Measurements from ENCODE around the gene SLC39A8.
"Not testable (repeated sequence)": the region's sequence is repeated elsewhere in the genome, so short reads cannot be mapped to it uniquely, and the experiment has no call there.

Gene SLC39A8

DNA sequence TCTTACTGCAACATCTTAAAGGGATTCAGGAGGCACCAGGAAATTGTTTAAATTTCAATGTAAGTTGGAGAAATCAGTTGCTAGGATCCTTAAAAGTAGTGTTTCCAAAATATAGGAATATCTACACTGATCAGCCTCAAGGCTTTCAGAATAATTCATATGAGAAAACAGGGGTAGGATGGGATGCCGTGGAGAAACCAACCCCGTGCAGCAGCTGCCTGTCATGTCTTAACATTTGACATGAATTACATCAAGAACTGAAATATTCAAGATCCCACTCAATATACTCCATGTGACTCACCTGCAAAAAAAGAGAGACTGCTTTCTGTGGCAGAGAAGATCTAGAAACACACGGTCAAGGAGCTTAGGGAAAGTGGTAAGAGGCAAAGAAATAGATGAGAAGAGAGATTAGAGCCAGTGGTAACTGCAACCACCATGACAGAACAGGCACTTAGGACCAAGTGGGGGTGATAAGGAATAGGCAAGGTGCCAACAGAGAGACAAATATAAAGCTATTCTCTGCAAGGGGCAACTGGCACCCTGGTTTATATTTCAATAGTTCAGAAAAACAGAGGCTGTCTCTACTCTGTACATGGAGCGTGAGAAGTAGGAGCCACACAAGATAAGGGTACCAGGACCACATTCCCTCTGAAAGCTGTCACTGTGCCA is 64.0 kb downstream of the SLC39A8 start:
- ChIA-PET CTCF (interaction anchor here (0.6 kb wide), 1 partner anchor 1506 kb away, joined by 3 read pairs; no protein-coding TSS in a partner anchor), POLR2A (no interaction called here)
- no peaks in the 10 kb centered on the region for H3K4me1 ChIP-seq (ENCODE audit: control insufficient read depth, insufficient read depth, low read length)
- no peak overlapping the region for H3K27ac ChIP-seq (ENCODE audit: extremely low read depth, low read depth, low read length)
- H3K9me3 ChIP-seq (ENCODE audit: control insufficient read depth, insufficient read depth, low read depth, low read length), result no peaks in the 10 kb centered on the region
- H3K36me3 ChIP-seq (ENCODE audit: control insufficient read depth in 2 of 2, insufficient read depth in 1 of 2, low read length in 2 of 2), result no peaks in the 10 kb centered on the region
- H3K4me3 ChIP-seq (ENCODE audit: low read depth, low read length), result no peak overlapping the region
- peak; percentile 60 for TF ChIP-seq GLIS1 (tag by site-specific recombination; IDR thresholded peaks at IDR 0.05)
- no peak for TF ChIP-seq ZNF184 (tag by site-specific recombination; IDR thresholded peaks at IDR 0.05)
- no peak for TF ChIP-seq ZNF510 (tag by site-specific recombination; IDR thresholded peaks at IDR 0.05; ENCODE audit: insufficient replicate concordance)
- TF ChIP-seq YY1 (tag by site-specific recombination; IDR thresholded peaks at IDR 0.05), result no peak
- TF ChIP-seq, protein P1, sequence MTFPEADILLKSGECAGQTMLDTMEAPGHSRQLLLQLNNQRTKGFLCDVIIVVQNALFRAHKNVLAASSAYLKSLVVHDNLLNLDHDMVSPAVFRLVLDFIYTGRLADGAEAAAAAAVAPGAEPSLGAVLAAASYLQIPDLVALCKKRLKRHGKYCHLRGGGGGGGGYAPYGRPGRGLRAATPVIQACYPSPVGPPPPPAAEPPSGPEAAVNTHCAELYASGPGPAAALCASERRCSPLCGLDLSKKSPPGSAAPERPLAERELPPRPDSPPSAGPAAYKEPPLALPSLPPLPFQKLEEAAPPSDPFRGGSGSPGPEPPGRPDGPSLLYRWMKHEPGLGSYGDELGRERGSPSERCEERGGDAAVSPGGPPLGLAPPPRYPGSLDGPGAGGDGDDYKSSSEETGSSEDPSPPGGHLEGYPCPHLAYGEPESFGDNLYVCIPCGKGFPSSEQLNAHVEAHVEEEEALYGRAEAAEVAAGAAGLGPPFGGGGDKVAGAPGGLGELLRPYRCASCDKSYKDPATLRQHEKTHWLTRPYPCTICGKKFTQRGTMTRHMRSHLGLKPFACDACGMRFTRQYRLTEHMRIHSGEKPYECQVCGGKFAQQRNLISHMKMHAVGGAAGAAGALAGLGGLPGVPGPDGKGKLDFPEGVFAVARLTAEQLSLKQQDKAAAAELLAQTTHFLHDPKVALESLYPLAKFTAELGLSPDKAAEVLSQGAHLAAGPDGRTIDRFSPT (tag by site-specific recombination; IDR thresholded peaks at IDR 0.05), result no peak
- no peak for TF ChIP-seq MZF1 (tag by site-specific recombination; IDR thresholded peaks at IDR 0.05; ENCODE audit: borderline replicate concordance)
- no peak for TF ChIP-seq ZNF404 (tag by site-specific recombination; IDR thresholded peaks at IDR 0.05)

DNA sequence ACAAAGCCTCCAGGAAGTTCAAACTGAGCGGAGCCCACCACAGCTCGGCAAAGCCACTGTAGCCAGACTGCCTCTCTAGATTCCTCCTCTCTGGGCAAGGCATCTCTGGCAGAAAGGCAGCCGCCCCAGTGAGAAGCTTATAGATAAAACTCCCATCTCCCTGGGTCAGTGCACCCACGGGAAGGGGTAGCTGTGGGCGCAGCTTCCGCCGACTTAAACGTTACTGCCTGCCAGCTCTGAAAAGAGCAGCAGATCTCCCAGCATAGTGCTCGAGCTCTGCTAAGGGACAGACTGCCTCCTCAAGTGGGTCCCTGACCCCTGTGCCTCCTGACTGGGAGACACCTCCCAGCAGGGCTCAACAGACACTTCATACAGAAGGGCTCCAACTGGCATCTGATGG is 72.0 kb downstream of the SLC39A8 start:
- H3K9me3 ChIP-seq (ENCODE audit: control insufficient read depth, insufficient read depth, low read depth, low read length); H3K4me3 ChIP-seq (ENCODE audit: low read depth, low read length); H3K36me3 ChIP-seq (ENCODE audit: control insufficient read depth in 2 of 2, insufficient read depth in 1 of 2, low read length in 2 of 2); H3K4me1 ChIP-seq (ENCODE audit: control insufficient read depth, insufficient read depth, low read length); POLR2A ChIA-PET; H3K27ac ChIP-seq (ENCODE audit: extremely low read depth, low read depth, low read length): not testable (repeated sequence)
- CTCF ChIA-PET, result interaction anchor here (0.6 kb wide), 1 partner anchor 14 kb away, joined by 3 read pairs; no protein-coding TSS in a partner anchor

DNA sequence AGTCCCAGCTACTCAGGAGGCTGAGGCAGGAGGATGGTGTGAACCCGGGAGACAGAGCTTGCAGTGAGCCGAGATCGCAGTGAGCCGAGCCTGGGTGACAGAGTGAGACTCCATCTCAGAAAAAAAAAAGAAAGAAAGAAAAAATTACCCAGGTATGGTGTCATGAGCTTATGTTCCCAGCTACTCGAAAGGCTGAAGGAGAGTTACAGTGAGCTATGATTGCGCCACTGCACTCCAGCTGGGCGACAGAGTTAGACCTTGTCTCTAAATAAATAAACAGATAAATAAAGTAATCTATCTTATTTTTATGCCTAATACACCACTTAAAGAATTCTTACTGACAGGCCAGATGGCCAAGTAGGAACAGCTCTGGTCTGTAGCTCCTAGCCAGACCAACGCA is 73.0 kb downstream of the SLC39A8 start:
- POLR2A ChIA-PET, result no interaction called here
- CTCF ChIA-PET, result interaction anchor here (0.8 kb wide), 1 partner anchor 9 kb away, joined by 5 read pairs; no protein-coding TSS in a partner anchor

More for the DNA sequence above, 73.0 kb downstream of the SLC39A8 start:
- H3K27ac ChIP-seq (ENCODE audit: extremely low read depth, low read depth, low read length), result no peak overlapping the region
- H3K4me1 ChIP-seq (ENCODE audit: control insufficient read depth, insufficient read depth, low read length), result no peaks in the 10 kb centered on the region
- no peaks in the 10 kb centered on the region for H3K36me3 ChIP-seq (ENCODE audit: control insufficient read depth in 2 of 2, insufficient read depth in 1 of 2, low read length in 2 of 2)
- TF ChIP-seq ZNF202 (tag by site-specific recombination; IDR thresholded peaks at IDR 0.05; ENCODE audit: borderline replicate concordance) (no peak), ZNF341 (tag by site-specific recombination; IDR thresholded peaks at IDR 0.05; ENCODE audit: low read depth) (no peak), ZNF311 (tag by site-specific recombination; IDR thresholded peaks at IDR 0.05; ENCODE audit: borderline replicate concordance) (no peak), SP2 (tag by site-specific recombination; IDR thresholded peaks at IDR 0.05) (no peak), KLF16 (tag by site-specific recombination; IDR thresholded peaks at IDR 0.05) (no peak), GLIS2 (tag by site-specific recombination; IDR thresholded peaks at IDR 0.05) (no peak), ZNF677 (tag by site-specific recombination; IDR thresholded peaks at IDR 0.05) (no peak), ZNF112 (tag by site-specific recombination; IDR thresholded peaks at IDR 0.05) (no peak)
- TF ChIP-seq, protein P2, sequence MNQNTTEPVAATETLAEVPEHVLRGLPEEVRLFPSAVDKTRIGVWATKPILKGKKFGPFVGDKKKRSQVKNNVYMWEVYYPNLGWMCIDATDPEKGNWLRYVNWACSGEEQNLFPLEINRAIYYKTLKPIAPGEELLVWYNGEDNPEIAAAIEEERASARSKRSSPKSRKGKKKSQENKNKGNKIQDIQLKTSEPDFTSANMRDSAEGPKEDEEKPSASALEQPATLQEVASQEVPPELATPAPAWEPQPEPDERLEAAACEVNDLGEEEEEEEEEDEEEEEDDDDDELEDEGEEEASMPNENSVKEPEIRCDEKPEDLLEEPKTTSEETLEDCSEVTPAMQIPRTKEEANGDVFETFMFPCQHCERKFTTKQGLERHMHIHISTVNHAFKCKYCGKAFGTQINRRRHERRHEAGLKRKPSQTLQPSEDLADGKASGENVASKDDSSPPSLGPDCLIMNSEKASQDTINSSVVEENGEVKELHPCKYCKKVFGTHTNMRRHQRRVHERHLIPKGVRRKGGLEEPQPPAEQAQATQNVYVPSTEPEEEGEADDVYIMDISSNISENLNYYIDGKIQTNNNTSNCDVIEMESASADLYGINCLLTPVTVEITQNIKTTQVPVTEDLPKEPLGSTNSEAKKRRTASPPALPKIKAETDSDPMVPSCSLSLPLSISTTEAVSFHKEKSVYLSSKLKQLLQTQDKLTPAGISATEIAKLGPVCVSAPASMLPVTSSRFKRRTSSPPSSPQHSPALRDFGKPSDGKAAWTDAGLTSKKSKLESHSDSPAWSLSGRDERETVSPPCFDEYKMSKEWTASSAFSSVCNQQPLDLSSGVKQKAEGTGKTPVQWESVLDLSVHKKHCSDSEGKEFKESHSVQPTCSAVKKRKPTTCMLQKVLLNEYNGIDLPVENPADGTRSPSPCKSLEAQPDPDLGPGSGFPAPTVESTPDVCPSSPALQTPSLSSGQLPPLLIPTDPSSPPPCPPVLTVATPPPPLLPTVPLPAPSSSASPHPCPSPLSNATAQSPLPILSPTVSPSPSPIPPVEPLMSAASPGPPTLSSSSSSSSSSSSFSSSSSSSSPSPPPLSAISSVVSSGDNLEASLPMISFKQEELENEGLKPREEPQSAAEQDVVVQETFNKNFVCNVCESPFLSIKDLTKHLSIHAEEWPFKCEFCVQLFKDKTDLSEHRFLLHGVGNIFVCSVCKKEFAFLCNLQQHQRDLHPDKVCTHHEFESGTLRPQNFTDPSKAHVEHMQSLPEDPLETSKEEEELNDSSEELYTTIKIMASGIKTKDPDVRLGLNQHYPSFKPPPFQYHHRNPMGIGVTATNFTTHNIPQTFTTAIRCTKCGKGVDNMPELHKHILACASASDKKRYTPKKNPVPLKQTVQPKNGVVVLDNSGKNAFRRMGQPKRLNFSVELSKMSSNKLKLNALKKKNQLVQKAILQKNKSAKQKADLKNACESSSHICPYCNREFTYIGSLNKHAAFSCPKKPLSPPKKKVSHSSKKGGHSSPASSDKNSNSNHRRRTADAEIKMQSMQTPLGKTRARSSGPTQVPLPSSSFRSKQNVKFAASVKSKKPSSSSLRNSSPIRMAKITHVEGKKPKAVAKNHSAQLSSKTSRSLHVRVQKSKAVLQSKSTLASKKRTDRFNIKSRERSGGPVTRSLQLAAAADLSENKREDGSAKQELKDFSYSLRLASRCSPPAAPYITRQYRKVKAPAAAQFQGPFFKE (tag by site-specific recombination; IDR thresholded peaks at IDR 0.05; ENCODE audit: borderline replicate concordance), result no peak
- TF ChIP-seq, protein P3, sequence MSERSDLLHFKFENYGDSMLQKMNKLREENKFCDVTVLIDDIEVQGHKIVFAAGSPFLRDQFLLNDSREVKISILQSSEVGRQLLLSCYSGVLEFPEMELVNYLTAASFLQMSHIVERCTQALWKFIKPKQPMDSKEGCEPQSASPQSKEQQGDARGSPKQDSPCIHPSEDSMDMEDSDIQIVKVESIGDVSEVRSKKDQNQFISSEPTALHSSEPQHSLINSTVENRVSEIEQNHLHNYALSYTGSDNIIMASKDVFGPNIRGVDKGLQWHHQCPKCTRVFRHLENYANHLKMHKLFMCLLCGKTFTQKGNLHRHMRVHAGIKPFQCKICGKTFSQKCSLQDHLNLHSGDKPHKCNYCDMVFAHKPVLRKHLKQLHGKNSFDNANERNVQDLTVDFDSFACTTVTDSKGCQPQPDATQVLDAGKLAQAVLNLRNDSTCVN (tag by site-specific recombination; optimal IDR thresholded peaks at IDR 0.05), result no peak
- TF ChIP-seq, protein P4, sequence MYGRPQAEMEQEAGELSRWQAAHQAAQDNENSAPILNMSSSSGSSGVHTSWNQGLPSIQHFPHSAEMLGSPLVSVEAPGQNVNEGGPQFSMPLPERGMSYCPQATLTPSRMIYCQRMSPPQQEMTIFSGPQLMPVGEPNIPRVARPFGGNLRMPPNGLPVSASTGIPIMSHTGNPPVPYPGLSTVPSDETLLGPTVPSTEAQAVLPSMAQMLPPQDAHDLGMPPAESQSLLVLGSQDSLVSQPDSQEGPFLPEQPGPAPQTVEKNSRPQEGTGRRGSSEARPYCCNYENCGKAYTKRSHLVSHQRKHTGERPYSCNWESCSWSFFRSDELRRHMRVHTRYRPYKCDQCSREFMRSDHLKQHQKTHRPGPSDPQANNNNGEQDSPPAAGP (tag by site-specific recombination; IDR thresholded peaks at IDR 0.05), result no peak
- H3K9me3 ChIP-seq (ENCODE audit: control insufficient read depth, insufficient read depth, low read depth, low read length), result no peaks in the 10 kb centered on the region
- H3K4me3 ChIP-seq (ENCODE audit: low read depth, low read length), result no peak overlapping the region
